IMR-90 (cell line): ENCODE results near the gene SYNE1. TPM values are rescaled to one million over a fixed set of nuclear protein-coding genes. Genes with fewer than 3 reads are reported as not detected.
"Not testable (repeated sequence)": the region's sequence is repeated elsewhere in the genome, so short reads cannot be mapped to it uniquely, and the experiment has no call there.

Experiments used
- ATAC-seq: fragments of 200-7000 bp; cut with Tn5 transposase; 2 replicates; pipeline ENCODE4 v1.9.1; 2020; ENCODE audit warnings: low read depth, mild to moderate bottlenecking, moderate library complexity
- BruUV-seq: library from RNA; stranded (reverse); fragments of 400-500 nt; replicated peaks from 2 replicates; lab custom pipeline; 2021; lab: Mats Ljungman, UMichigan
- CTCF ChIA-PET: fragments of 300-600 bp; formaldehyde crosslinking; extraction: SDS; loops from one replicate; lab custom pipeline; 2021; ENCODE audit warnings: antibody characterized with exemption; lab: Yijun Ruan, JAX
- POLR2A ChIA-PET: fragments of 300-600 bp; sonication (Branson Sonifier 250); formaldehyde crosslinking; loops from one replicate; lab custom pipeline; 2022; ENCODE audit warnings: antibody characterized with exemption; ENCODE audit not compliant: unreplicated experiment; lab: Charles Lee
- DNase-seq: peaks from one replicate; pipeline ENCODE4 v3.0.0; 2013
- H2AFZ ChIP-seq: replicated peaks from 2 replicates; pipeline ENCODE3; 2013; ENCODE audit warnings: low read length, mild to moderate bottlenecking; ENCODE audit not compliant: poor library complexity
- H2AK5ac ChIP-seq: 2 replicates; pipeline ENCODE4 v1.6.1; 2013; ENCODE audit warnings: low read depth, low read length, inconsistent platforms
- H2AK9ac ChIP-seq: replicated peaks from 2 replicates; pipeline ENCODE3; 2013; ENCODE audit warnings: mild to moderate bottlenecking, low read depth, low read length, moderate library complexity; ENCODE audit not compliant: poor library complexity
- H2BK120ac ChIP-seq: 2 replicates; pipeline ENCODE4 v1.6.1; 2013; ENCODE audit warnings: low read depth, low read length, inconsistent platforms
- H2BK15ac ChIP-seq: 3 replicates; pipeline ENCODE4 v1.6.1; 2013; ENCODE audit warnings: low read depth, low read length, inconsistent platforms
- H2BK20ac ChIP-seq: 2 replicates; pipeline ENCODE4 v1.6.1; 2013; ENCODE audit warnings: low read depth, mild to moderate bottlenecking, inconsistent platforms, low read length, moderate library complexity
- H2BK5ac ChIP-seq: 2 replicates; pipeline ENCODE4 v1.6.1; 2013; ENCODE audit warnings: mild to moderate bottlenecking, low read depth, low read length, inconsistent platforms; ENCODE audit not compliant: poor library complexity, severe bottlenecking
- H3K14ac ChIP-seq: replicated peaks from 2 replicates; pipeline ENCODE4 v1.6.1; 2013; ENCODE audit warnings: low read depth, low read length, inconsistent platforms
- H3K18ac ChIP-seq: 2 replicates; pipeline ENCODE4 v1.6.1; 2013; ENCODE audit warnings: low read depth, low read length, control low read depth
- H3K23ac ChIP-seq: 2 replicates; pipeline ENCODE4 v1.6.1; 2013; ENCODE audit warnings: low read depth, low read length, inconsistent platforms
- H3K27ac ChIP-seq: 2 replicates; pipeline ENCODE4 v1.5.1; 2013; ENCODE audit warnings: mild to moderate bottlenecking, control low read depth, low read length; ENCODE audit not compliant: insufficient read depth
- H3K27me3 ChIP-seq: 2 replicates; pipeline ENCODE4 v1.6.1; 2013; ENCODE audit warnings: low read length; ENCODE audit not compliant: control insufficient read depth, insufficient read depth
- H3K36me3 ChIP-seq: 2 replicates; pipeline ENCODE4 v1.6.1; 2013; ENCODE audit warnings: low read length, mixed read lengths; ENCODE audit not compliant: control insufficient read depth, insufficient read depth
- H3K4ac ChIP-seq: 2 replicates; pipeline ENCODE4 v1.6.1; 2013; ENCODE audit warnings: low read depth, low read length, inconsistent platforms
- H3K4me1 ChIP-seq: 2 replicates; pipeline ENCODE4 v1.6.1; 2013; ENCODE audit warnings: low read length, mixed read lengths; ENCODE audit not compliant: control insufficient read depth, insufficient read depth
- H3K4me2 ChIP-seq: 2 replicates; pipeline ENCODE4 v1.6.1; 2013; ENCODE audit warnings: low read depth, mild to moderate bottlenecking, control low read depth, low read length, moderate library complexity
- H3K4me3 ChIP-seq: 2 replicates; pipeline ENCODE4 v1.5.1; 2013; ENCODE audit warnings: low read depth, mild to moderate bottlenecking, control low read depth, low read length, moderate library complexity; ENCODE audit not compliant: insufficient read depth
- H3K56ac ChIP-seq: 2 replicates; pipeline ENCODE4 v1.6.1; 2013; ENCODE audit warnings: low read length, inconsistent platforms; ENCODE audit not compliant: insufficient read depth; ENCODE audit errors: extremely low read depth
- H3K79me1 ChIP-seq, 2 experiments: 2 replicates each; pipeline ENCODE4 v1.6.1; 2013; ENCODE audit warnings: low read length in 2 of 2, inconsistent platforms in 1 of 2, low read depth in 1 of 2
- H3K9ac ChIP-seq: 2 replicates; pipeline ENCODE4 v1.6.1; 2013; ENCODE audit warnings: low read depth, low read length, control low read depth
- H3K9me1 ChIP-seq: 2 replicates; pipeline ENCODE4 v1.6.1; 2013; ENCODE audit warnings: low read length, inconsistent platforms; ENCODE audit not compliant: insufficient read depth
- H3K9me3 ChIP-seq: 2 replicates; pipeline ENCODE4 v1.6.1; 2013; ENCODE audit warnings: low read length; ENCODE audit not compliant: control insufficient read depth, insufficient read depth
- H4K20me1 ChIP-seq: 2 replicates; pipeline ENCODE4 v1.6.1; 2013; ENCODE audit warnings: low read length, inconsistent platforms; ENCODE audit not compliant: insufficient read depth
- H4K5ac ChIP-seq: 2 replicates; pipeline ENCODE4 v1.6.1; 2013; ENCODE audit warnings: mild to moderate bottlenecking, low read depth, low read length, control low read depth
- H4K8ac ChIP-seq, 2 experiments: 2 replicates each; pipeline ENCODE4 v1.6.1; 2013; ENCODE audit warnings: low read depth in 2 of 2, low read length in 2 of 2, control low read depth in 1 of 2, inconsistent platforms in 1 of 2
- H4K91ac ChIP-seq: 2 replicates; pipeline ENCODE4 v1.6.1; 2013; ENCODE audit warnings: low read depth, low read length, inconsistent platforms; ENCODE audit not compliant: insufficient read depth
- WGBS, 2 experiments: methylation state at CpG; one replicate each; pipeline versions ENCODE4 v1.1.5 to v1.1.7; 2013; ENCODE audit warnings: missing lambda C conversion rate in 2 of 2; ENCODE audit not compliant: insufficient read length in 1 of 2; ENCODE audit errors: extremely low coverage in 2 of 2; 5-methylcytosine and 5-hydroxymethylcytosine counted together
- dilution Hi-C: fragments of 300-500 bp; cut with HindIII; formaldehyde crosslinking; loops from one replicate; pipeline ENCODE4 v1.14.3; 2018; ENCODE audit warnings: low sequenced_read_pairs; ENCODE audit not compliant: unreplicated experiment
- in situ Hi-C: fragments of 300-500 bp; cut with MboI; formaldehyde crosslinking; loops from 3 replicates; pipeline ENCODE4 v1.14.3; 2019; ENCODE audit warnings: low sequenced_read_pairs, inconsistent platforms, mixed read lengths
- intact Hi-C: fragments of 100-400 bp; cut with micrococcal nuclease; formaldehyde crosslinking; loops from 2 replicates; pipeline ENCODE4 v1.10.0; 2022
- polyA plus RNA-seq, 3 experiments: library from polyadenylated mRNA; depleted of rRNA; stranded (reverse); fragments of >200 nt; gene quantifications; 2 replicates each; pipeline ENCODE4 v1.2.3, GENCODE V29; 2012; ENCODE audit warnings: low replicate concordance in 1 of 3
- total RNA-seq: library from RNA; depleted of rRNA; stranded (reverse); fragments of >200 nt; gene quantifications from 2 replicates; pipeline ENCODE4 v1.2.3, GENCODE V29; 2012

Gene SYNE1
- total and polyA plus RNA-seq, 2 of the 4 experiments (the other 2 are of a cell fraction), result 34.1 to 159 TPM

- H3K9me1 ChIP-seq, H2AK5ac ChIP-seq, POLR2A ChIA-PET, H3K23ac ChIP-seq, H2BK15ac ChIP-seq, H4K91ac ChIP-seq, dilution Hi-C loops, H3K9ac ChIP-seq, H2BK5ac ChIP-seq, H2BK20ac ChIP-seq, H3K79me1 ChIP-seq, H3K27ac ChIP-seq, H3K27me3 ChIP-seq, H3K4me3 ChIP-seq, H2BK120ac ChIP-seq, H3K9me3 ChIP-seq, BruUV-seq, H3K18ac ChIP-seq, H3K4ac ChIP-seq, H3K36me3 ChIP-seq, H4K8ac ChIP-seq, H4K20me1 ChIP-seq, DNase-seq, H4K5ac ChIP-seq, H3K4me2 ChIP-seq, H3K4me1 ChIP-seq, ATAC-seq, in situ Hi-C loops, H2AK9ac ChIP-seq, H2AFZ ChIP-seq, H3K14ac ChIP-seq, intact Hi-C loops, H3K56ac ChIP-seq: not testable (repeated sequence)
- CTCF ChIA-PET, result interaction anchor here (0.8 kb wide), 1 partner anchor 94 kb away, joined by 3 read pairs; no protein-coding TSS in a partner anchor
- 77% methylated on average over 4 of the region's 4 CpGs; no CpG with 5 or more reads in 1 of the 2 experiments for WGBS, 2 experiments
Observed at GRCh38 chr6:152646732-152647131, 9.6 kb upstream of the SYNE1 start.
